ENCODE measurements around the gene ECT2.
"Not testable (repeated sequence)": the region's sequence is repeated elsewhere in the genome, so short reads cannot be mapped to it uniquely, and the experiment has no call there.

ECT2 gene

DNA sequence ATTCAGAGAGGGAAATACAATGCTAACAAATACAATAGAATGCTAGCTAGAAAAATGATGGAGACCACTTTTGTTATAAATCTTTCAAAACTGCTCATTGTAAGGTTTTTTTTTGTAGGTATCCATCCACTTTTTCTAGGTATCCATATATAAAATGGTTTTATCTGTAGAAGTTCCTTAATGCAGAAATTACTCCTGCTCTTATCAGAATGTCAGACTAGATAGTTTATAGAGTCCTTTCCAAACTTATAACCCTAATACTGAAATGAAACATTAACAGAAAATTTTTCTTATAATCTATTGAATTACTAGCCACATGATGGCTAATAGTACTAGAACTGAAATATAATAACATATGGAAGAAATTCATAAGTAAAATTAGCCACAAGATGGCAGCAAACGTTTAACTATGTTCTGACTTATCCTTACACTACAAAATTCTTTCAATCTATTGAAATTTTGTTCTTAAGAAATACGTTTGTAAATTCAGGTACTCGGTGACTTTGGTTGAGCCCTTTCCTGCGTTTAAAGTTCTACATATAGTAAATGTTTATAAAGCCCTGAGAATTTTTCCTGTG, 58.5 kb downstream of the ECT2 start:
- no peak for DNase-seq (ENCODE audit: low read depth in 2 of 2)

DNA sequence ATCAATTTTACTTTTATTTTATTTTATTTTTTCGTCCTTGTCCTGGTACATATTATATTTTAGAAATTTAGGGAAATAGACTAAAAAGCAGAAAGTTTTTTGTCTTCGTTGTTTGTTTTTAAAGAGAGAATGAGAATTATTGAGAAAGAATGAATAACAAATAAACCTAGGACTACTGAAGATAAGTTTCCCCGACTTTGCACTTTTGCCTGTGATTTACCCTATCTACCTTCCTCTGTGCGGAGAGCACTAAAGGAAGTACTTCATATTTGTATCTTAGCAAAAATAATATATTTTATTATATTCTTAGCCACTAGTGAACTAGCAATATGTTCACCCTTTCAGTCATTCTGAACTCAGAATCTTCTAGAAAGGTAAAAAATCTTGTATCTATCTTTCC, 60.6 kb downstream of the ECT2 start:
- DNase-seq (ENCODE audit: low read depth in 2 of 2) = no peak

DNA sequence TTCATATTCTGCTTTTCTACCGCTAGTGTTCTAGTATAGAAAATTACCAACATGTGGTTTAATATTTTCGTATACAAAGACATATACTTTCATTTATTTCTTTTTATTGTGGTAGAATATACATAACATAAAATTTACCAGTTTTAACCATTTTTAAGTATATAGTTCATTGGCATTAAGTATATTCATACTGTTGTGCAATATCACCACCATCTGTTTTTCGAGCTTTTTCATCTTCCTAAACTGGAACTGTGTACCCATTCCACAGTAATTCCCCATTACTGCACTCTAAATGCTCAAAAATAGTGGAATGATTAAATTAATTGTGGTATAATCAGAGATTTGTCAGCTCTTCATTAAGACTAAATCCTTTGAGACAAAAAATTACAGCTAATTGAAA, 62.9 kb downstream of the ECT2 start:
- no peak for DNase-seq (ENCODE audit: low read depth in 2 of 2)

DNA sequence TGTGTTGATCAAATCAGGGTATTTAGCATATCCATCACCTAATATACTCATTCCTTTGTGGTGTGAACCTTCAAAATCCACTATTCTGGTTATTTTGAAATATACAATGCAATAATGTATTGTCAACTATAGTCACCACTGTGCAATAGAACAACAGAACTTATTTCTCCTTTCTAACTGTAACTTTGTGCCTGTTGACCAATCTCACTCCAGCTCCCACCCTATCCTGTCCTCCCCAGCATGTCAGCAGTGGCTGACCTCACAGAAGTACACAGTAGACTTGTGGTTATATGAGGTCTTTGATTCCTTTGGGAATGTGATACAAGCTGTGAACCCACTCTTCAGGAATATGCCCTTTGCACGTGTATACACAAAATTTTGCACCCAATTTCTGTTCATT, 64.2 kb downstream of the ECT2 start:
- DNase-seq (ENCODE audit: low read depth in 2 of 2) = no peak

DNA sequence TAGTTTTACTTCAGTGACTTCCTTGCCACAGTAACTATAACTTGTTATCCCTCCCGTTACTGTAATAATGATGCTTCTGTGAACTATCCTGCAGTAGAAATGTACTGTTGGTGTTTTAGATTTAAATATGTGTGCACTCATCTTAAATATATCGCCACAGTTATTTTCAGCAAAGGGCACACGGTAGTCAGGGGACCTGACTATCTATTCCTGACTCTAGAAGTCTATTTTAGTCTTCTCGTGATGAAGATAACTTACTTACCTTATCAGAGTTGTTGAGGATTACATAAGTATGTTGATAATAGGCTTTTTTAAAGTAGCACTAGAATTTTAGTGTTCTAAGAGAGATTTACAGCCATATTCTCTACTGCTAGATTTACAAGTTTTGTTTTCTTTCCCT, 65.3 kb downstream of the ECT2 start:
- DNase-seq (ENCODE audit: low read depth in 2 of 2) = no peak

DNA sequence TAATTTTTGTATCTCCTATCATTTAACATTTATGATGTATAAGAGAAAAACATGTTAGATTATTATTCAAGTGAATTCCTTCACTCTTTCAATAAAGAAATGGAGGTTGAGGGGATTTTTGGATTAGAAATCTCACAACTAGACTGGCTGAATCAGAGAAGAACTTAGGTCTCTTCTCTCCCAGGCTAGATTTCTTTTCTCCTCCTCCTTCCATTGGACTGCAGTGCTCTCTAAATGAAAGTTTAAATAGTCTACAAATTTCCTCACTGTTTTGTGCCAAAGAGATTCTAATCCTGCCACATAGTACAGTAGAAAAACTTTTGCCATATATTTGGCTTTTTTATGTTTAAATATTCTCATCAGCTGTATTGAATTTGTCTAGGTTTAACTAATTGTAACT, 65.8 kb downstream of the ECT2 start:
- DNase-seq (ENCODE audit: low read depth in 2 of 2) = no peak

DNA sequence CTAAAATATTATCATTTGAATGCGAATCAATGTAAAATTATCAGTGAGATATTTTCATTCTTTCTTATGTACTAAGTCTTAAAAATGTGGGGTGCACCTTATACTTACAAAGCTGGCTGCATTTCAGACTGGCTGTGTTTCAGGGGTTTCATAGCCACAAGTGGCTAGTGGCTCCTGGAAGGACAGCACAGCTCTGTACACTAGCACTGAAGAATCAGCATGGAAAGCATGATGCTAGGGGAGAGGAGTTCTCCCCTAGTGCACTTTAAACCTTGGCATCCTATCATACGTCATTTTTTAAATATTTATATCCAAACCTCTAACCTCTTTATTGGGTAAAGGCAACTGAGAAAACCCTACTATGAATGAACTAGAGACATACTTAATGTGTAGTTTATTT, 66.4 kb downstream of the ECT2 start:
- no peak for DNase-seq (ENCODE audit: low read depth in 2 of 2)

DNA sequence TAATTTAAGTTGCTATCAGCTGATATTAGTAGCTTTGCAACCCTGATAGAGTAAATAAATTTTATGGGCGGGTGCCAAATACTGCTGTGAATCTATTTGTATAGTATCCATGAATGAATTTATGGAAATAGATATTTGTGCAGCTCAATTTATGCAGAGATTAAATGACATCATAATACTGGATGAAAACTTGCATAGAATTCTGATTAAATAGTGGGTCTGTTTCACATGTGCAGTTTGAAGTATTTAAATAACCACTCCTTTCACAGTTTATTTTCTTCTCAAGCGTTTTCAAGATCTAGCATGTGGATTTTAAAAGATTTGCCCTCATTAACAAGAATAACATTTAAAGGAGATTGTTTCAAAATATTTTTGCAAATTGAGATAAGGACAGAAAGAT, 70.0 kb downstream of the ECT2 start:
- DNase-seq (ENCODE audit: low read depth in 2 of 2) = no peak

DNA sequence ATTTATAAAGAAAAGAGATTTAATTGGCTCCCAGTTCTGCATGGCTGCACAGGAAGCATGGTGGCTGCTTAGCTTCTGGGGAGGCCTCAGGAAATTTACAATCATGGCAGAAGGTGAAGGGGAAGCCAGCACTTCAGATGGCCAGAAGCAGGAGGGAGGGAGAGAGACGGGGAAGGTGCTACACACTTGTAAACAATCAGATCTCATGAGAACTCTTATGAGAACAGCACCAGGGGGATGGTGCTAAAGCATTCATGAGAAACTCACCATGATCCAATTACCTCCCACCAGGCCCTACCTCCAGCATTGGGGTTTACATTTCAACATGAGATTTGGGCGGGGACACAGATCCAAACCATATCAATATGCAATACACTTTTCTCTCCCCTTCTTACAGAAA, 73.7 kb downstream of the ECT2 start:
- no peak for DNase-seq (ENCODE audit: low read depth in 2 of 2)

DNA sequence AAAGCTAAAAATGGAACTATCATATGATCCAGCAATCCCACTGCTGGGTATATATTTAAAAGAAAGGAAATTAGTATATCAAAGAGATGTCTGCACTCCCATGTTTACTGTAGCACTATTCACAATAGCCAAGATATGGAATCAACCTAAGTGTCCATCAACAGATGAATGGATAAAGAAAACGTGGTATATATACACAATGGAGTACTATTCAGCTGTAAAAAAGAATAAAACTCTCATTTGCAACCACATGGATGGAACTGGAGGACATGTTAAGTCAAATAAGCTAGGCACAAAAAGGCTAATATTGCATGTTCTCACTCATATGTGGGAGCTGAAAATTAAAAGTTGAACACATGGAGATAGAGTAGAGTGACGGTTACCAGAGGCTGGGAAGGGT, 76.7 kb downstream of the ECT2 start:
- DNase-seq (ENCODE audit: low read depth in 2 of 2) = not testable (repeated sequence)

DNA sequence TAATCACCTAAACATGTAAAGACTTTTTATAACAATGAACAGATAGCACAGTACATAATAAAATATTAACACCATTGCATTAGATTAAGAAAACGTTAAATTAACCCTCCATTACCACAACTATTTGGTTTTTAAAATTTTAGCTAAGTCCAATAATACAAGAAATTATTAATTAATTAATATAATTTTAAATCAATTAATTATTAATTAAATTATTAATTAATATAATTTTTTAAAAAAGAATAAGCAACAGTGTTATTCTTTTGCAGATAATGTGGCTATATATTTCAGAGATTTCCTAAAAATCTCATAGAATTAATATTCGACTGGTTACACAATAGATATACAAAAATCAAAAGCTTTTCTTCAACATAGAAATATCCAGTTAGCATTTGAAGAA, 82.5 kb downstream of the ECT2 start:
- no peak for DNase-seq (ENCODE audit: low read depth in 2 of 2)

DNA sequence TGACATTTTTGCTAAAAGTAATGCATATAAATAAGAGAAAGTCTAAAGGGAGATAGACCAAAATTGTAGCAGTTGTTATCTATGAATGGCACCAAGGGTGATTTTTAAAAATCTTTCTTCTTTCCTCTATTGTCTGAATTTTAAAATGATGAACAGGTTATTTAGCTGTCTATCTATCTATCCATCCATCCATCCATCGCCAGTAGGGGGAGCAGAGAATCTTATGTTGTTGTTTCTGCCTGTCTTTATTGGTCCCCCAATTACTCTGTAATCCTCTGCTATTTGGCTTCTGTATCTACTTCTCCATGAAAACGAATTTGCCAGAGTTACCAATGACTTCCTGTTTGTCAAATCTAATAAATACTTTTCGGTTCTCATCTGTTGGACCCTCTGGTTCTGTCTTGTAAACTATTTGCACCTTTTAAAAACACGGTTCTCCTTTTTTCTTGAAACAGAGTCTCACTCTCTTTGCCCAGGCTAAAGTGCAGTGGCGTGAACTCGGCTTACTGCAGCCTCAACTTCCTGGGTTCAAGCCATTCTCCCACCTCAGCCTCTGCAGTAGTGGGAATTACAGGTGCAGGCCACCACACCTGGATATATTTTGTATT, 86.0 kb downstream of the ECT2 start:
- no peak for DNase-seq (ENCODE audit: low read depth in 2 of 2)

DNA sequence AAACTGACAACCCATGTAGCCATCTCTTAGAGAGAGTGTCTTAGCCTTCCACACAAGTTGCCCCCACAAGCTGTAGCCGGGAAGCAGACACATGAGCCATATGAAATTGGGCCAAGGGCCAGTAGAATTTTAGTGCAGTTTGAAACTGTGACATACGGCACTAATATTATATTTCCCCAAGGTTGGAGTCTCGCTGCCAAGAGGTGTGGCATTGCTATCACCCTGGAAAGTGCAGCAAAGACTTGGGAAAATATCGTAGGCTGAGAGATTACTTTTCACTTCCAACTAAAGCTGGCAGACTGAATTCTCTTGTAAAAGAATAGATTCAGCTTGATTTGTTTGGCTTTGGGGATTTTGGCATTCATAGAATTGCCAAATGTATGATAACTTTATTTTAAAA, 89.2 kb downstream of the ECT2 start:
- DNase-seq (ENCODE audit: low read depth in 2 of 2) = no peak

DNA sequence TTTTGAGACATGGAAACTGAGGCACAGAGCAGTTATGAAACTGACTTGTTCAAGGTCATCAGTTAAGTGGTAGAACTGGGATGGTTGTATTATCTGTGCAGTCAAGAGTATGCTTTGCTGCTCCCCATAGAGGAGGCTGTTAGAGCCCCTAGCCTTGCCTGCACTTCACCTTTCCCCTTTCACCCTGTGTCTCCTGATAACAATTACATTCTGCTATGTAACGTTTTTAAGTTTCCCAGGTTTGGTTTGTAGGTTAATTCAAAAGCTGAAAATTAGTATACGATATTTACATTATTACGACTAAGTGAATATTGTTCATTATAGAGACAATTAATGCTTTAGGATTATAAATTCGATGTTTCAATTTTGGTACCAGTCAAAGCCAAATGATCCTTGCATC, 89.9 kb downstream of the ECT2 start:
- DNase-seq (ENCODE audit: low read depth in 2 of 2) = no peak

DNA sequence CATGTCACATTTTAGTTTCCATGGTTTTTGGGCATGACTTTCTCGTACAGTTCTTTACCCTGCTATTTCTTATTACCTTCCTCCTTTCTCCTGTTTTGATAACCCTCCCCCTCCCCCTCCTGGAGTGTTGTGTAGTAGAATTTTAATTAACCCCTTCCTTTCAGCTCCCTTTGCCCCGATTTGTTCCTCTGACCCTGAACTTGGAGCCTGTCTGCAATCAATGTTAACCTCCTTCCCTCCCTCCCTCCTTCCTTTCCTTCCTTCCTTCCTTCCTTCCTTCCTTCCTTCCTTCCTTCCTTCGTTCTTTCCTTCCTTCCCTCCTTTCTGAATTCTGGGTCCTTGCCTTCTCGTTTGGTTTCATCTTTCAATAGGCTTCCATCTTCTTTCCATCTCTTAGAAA, 90.4 kb downstream of the ECT2 start:
- DNase-seq (ENCODE audit: low read depth in 2 of 2) = no peak

DNA sequence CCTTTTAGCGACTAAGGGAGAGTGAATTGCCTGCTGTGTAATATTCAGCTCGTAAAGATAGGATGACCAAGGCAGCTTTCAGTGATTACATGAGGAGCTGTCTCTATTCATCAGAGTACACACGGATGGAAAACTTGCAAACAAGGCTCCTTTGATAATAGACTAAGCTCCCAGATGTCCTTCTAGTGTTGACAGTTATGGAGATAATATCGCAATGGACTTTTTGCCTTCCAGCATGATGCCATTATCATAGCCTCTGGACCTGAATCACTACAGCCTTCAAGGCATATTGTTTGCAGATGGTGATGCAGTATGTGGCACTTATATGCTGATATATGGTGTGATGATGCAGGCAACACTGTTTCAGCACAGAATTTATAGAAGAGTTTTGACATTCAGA, 93.9 kb downstream of the ECT2 start:
- DNase-seq (ENCODE audit: low read depth in 2 of 2) = no peak

DNA sequence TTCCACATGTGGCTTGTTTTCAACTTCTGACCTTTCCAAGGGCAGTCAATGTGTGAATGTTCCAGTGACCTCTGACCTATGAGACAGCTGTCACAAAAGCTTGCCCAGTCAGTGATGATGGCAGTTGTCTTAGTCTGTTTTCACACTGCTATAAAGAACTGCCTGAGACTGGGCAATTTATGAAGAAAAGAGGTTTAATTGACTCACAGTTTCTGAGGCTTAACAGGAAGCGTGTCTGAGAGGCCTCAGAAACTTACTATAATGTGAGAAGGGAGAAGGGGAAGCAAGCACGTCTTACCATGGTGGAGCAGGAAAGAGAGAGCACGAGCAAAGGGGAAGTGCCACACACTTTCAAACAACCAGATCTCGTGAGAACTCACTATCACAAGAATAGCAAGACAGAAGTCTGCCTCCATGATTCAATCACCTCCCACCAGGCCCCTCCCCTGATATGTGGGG, 95.6 kb downstream of the ECT2 start:
- DNase-seq (ENCODE audit: low read depth in 2 of 2) = no peak

DNA sequence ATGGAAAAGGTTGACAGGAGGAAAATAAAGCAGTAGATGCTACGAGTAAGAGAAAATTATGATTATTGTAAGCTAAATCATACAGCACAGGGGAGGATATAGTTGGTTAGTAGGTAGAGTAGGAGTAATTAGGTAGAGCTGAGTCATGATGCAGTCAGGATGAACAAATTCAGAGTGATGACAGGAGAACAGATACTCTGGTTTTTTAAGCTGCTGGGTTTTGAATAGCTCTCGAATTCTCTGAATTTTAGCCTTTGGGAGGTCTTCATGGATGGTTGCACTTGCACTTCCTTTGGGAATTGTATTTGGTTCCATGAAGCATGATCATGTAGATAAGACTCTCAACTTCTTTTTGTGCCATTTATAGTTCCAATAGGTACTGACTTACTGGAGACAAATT, 96.2 kb downstream of the ECT2 start:
- no peak for DNase-seq (ENCODE audit: low read depth in 2 of 2)

DNA sequence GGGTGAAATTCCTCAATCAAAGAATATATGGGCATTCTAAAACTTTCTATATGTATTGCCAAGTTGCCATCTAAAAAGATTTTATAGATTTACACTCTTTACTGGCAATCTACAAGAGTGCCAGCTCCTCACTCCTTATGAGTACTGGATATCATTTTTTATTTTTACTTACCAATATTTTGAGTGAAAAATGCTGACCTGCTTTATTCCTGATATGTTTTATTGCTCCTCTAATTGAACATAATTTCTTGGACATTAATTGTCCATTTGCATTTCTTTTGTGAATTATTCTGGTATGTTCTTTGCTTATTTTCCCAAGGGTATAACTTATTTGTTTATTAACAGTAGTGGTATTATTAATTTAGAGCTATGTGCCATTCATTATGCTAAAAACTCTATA, 96.8 kb downstream of the ECT2 start:
- DNase-seq (ENCODE audit: low read depth in 2 of 2) = no peak

DNA sequence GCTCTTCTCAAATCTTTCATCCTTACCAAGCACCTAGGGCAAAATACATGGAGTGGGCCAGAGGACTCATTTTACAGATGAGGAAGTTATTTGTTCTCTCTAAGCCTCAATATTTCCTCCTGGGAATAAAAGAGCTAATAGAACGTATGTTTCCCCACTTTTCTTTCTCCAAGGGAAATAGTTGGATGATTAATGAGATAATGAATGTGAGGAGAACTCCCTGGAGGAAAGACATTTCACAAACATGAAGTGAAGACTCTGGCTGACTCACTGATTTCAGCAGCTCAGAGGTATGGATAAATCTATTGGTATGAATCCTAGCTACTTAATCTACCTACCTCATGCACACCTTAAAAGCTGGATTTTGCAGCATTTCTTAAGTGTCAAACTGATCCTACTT, 98.4 kb downstream of the ECT2 start:
- no peak for DNase-seq (ENCODE audit: low read depth in 2 of 2)

DNA sequence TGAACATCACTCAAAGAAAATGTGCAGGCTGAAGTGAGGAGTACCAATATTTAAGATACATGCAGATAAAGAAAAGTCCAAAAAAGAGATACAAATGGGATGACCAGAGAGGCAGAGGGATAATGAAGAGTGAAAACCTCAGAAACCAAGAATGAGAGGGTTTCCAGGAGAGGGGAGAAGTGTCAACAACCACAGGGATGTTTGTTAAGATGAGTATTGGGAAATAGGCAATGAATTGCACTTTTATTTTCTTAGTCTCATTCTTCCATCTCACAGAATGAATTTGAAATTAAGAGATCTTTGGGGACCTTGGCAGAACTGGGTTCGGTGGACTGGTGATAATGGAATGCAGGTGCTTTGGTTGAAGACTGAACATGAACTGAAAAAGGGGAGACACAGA, 102.5 kb downstream of the ECT2 start:
- DNase-seq (ENCODE audit: low read depth in 2 of 2) = no peak

DNA sequence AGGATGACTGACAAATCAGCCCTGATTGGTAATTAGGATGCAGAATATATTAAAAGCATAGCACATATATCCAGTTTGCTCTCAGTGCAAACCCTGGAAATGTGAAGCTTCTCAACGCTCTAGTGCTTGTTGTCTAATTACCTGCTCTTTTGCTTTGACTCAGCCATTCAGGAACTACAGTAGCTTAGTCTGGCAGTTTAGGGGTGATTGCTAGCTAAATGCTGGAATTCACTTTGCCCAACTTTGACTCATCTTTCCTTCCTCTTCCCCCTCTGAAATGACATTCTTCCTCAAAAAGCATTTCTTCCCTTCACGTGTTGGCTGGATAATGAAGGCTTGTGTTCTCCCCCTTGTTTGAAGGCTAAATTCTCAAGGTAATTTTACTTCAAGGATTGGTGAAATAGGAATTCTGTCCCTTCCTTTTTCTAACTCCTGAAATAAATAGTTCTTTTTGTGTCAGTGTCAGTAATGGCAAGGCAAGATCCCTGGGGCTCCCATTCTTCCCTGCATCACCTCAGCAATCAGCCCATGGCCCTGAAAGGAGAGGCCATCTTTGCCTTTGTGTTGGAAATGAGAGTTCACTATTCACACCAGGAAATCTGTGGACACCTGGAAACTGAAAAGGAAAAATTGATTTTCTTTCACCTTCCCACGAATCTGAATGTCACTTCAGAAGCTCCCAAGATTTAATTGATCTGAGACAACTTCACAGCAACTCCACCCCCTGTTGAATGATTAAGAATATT, 103.6 kb downstream of the ECT2 start:
- DNase-seq (ENCODE audit: low read depth in 2 of 2) = no peak

DNA sequence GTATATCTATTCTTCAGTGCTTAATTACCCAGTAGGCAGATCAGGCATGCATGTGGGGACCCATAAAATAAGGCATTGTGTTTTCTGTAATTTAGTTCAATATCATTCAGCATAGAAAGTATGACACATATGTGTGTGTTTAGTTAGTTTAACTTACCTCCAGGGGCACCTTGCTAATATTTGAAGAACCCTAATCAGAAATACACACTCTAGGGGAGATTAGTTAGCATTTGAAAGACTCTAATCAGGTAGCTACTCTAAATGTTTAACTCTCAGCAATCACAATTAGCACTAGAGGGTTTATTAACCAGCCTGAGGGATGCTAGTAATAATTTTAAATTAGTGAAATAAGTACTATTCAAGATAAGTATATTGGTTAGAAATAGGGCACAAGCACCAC, 104.5 kb downstream of the ECT2 start:
- no peak for DNase-seq (ENCODE audit: low read depth in 2 of 2)
